HUDEP-2 (cell line): ENCODE measurements around the gene FADS3.
A peak's percentile ranks its signal among the peaks of the same experiment; 100 is the strongest.

Experiments
- DNase-seq, 76 experiments: peaks; one replicate each; lab custom pipeline; 2025; ENCODE audit not compliant: unreplicated experiment in 76 of 76; lab: John Stamatoyannopoulos, UW

FADS3 gene

GRCh38 chr11:61862714-61863547, 28.4 kb downstream of the FADS3 start:
- DNase-seq: no peak

GRCh38 chr11:61861634-61862033, 29.7 kb downstream of the FADS3 start:
- DNase-seq: no peak

- peak in 20 of 76 experiments; percentile 2 to 38 (median 20) for DNase-seq
Observed at GRCh38 chr11:61860054-61860903, 31.1 kb downstream of the FADS3 start.

GRCh38 chr11:61855939-61856680, 35.2 kb downstream of the FADS3 start:
- peak in 8 of 76 experiments; percentile 13 to 49 (median 28) for DNase-seq

GRCh38 chr11:61854966-61855714, 36.2 kb downstream of the FADS3 start:
- no peak for DNase-seq

GRCh38 chr11:61854206-61854895, 37.0 kb downstream of the FADS3 start:
- no peak for DNase-seq

- DNase-seq: no peak
Observed at GRCh38 chr11:61853698-61854169, 37.6 kb downstream of the FADS3 start.

GRCh38 chr11:61851900-61852295, 39.4 kb downstream of the FADS3 start:
- DNase-seq: no peak

GRCh38 chr11:61851113-61851899, 40.0 kb downstream of the FADS3 start:
- no peak for DNase-seq

- DNase-seq: no peak
Observed at GRCh38 chr11:61850687-61851086, 40.7 kb downstream of the FADS3 start.

- no peak for DNase-seq
Observed at GRCh38 chr11:61848631-61849030, 42.7 kb downstream of the FADS3 start.

GRCh38 chr11:61847914-61848581, 43.3 kb downstream of the FADS3 start:
- no peak for DNase-seq

- no peak for DNase-seq
Observed at GRCh38 chr11:61846362-61847020, 44.9 kb downstream of the FADS3 start.

- no peak for DNase-seq
Observed at GRCh38 chr11:61844909-61845565, 46.3 kb downstream of the FADS3 start.

- no peak for DNase-seq
Observed at GRCh38 chr11:61842528-61842820, 48.9 kb downstream of the FADS3 start.

- DNase-seq: peak in 45 of 76 experiments; percentile 13 to 80 (median 45)
Observed at GRCh38 chr11:61841636-61842527, 49.5 kb downstream of the FADS3 start.
